GM12891 (cell line): ENCODE measurements around the gene PSPH.

Source experiments
- POLR2A ChIP-seq: IDR thresholded peaks from 2 replicates; pipeline ENCODE4 v1.6.1; 2011; ENCODE audit warnings: low read depth, low read length, control low read depth
- POLR2AphosphoS5 ChIP-seq: IDR thresholded peaks from 2 replicates; pipeline ENCODE4 v1.6.1; 2011; ENCODE audit warnings: low read depth, low read length, control low read depth
- POU2F2 ChIP-seq: IDR thresholded peaks from 2 replicates; pipeline ENCODE4 v1.6.1; 2011; ENCODE audit warnings: low read depth, mild to moderate bottlenecking, control low read depth, low read length, moderate library complexity
- TAF1 ChIP-seq: IDR thresholded peaks from 2 replicates; pipeline ENCODE4 v1.6.1; 2011; ENCODE audit warnings: low read depth, low read length, control low read depth

- no peak for TF ChIP-seq POLR2AphosphoS5
- no peak for TF ChIP-seq POLR2A
- TF ChIP-seq POU2F2, result no peak
- TF ChIP-seq TAF1, result no peak
Observed at GRCh38 chr7:56091591-56091990, 40.3 kb upstream of the PSPH start.
